Panc1 (cell line): ENCODE data around the gene PRKCZ.

Experiments used
- CTCF ChIP-seq: fragments of 450-650 bp; IDR thresholded peaks from 2 replicates; pipeline ENCODE4 v1.5.1; 2017; ENCODE audit warnings: mild to moderate bottlenecking
- POLR2AphosphoS5 ChIP-seq: IDR thresholded peaks from 2 replicates; pipeline ENCODE4 v1.6.1; 2012; ENCODE audit warnings: mild to moderate bottlenecking, low read depth, low read length, moderate library complexity
- TCF7L2 ChIP-seq: IDR thresholded peaks from 2 replicates; pipeline ENCODE4 v1.6.1; 2011; ENCODE audit warnings: mild to moderate bottlenecking, low read depth, low read length, inconsistent platforms
- TF ChIP-seq, protein P1 (sequence below), 2 experiments: IDR thresholded peaks; 2 replicates each; pipeline ENCODE4 v1.6.1; 2011 to 2012; ENCODE audit warnings: low read depth in 2 of 2, control low read depth in 1 of 2, low read length in 1 of 2, mild to moderate bottlenecking in 1 of 2, moderate library complexity in 1 of 2; ENCODE audit not compliant: insufficient read depth in 1 of 2

DNA sequence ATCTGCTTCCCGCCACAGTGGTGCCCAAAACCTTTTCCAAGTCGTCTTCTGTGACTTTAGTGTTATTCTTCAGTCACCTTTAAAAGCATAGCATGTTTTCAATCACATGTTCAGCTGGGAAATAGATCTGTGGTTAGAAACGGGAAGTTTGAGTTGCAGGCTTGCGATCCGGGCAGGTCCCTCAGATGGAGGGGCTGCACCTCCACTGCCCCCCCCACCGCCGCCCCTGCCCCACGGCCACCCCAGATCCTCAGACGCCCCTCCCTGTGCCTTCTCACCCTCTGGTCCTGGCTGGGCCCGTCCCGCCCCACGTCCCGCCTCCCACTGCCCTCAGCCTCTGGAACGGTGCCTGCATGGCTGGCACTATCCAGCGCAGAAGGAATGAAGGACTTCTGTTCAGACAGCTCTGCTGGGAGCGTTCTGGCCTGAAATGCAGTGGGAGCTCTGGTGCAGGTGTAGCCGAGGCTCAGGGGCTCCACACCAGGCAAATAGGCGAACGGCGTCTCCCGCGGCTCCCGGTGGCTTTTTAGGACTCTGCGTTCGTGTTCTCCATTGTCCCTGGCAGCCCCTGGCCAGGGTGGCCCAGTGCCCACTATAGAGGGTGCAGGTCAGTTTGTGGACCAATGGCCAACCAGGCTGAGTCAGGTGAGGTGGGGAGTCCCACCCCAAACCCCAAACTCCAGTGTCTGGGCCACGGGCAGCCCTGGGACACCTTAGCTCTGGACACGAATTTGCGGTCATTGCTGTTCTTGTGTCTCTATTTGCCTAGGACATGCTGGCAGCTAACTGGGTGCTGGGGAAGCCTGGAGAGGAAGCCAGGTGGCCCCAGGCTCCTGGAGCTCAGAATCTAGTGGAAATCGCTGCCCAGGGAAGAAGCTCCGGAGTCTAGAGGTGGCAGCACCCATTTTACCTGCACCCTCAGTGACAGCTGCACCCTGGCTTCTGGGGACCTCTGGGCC is 77.3 kb downstream of the PRKCZ start:
- TF ChIP-seq CTCF (no peak), TCF7L2 (no peak), POLR2AphosphoS5 (no peak)
- TF ChIP-seq, protein P1, sequence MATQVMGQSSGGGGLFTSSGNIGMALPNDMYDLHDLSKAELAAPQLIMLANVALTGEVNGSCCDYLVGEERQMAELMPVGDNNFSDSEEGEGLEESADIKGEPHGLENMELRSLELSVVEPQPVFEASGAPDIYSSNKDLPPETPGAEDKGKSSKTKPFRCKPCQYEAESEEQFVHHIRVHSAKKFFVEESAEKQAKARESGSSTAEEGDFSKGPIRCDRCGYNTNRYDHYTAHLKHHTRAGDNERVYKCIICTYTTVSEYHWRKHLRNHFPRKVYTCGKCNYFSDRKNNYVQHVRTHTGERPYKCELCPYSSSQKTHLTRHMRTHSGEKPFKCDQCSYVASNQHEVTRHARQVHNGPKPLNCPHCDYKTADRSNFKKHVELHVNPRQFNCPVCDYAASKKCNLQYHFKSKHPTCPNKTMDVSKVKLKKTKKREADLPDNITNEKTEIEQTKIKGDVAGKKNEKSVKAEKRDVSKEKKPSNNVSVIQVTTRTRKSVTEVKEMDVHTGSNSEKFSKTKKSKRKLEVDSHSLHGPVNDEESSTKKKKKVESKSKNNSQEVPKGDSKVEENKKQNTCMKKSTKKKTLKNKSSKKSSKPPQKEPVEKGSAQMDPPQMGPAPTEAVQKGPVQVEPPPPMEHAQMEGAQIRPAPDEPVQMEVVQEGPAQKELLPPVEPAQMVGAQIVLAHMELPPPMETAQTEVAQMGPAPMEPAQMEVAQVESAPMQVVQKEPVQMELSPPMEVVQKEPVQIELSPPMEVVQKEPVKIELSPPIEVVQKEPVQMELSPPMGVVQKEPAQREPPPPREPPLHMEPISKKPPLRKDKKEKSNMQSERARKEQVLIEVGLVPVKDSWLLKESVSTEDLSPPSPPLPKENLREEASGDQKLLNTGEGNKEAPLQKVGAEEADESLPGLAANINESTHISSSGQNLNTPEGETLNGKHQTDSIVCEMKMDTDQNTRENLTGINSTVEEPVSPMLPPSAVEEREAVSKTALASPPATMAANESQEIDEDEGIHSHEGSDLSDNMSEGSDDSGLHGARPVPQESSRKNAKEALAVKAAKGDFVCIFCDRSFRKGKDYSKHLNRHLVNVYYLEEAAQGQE (IDR thresholded peaks at IDR 0.05; ENCODE audit: insufficient read depth in 1 of 2, low read depth in 2 of 2, low read length in 1 of 2): no peak
